HG03159 (cell line): Measurements from ENCODE around the gene TRPV3.
"Not testable (repeated sequence)": the region's sequence is repeated elsewhere in the genome, so short reads cannot be mapped to it uniquely, and the experiment has no call there.

Experiments
- ATAC-seq: cut with Tn5 transposase; IDR thresholded peaks from one replicate; pipeline ENCODE4 v1.9.1; 2021; ENCODE audit warnings: mild to moderate bottlenecking, moderate library complexity; ENCODE audit not compliant: unreplicated experiment

Gene TRPV3

GRCh38 chr17:3527468-3527867, 30.1 kb downstream of the TRPV3 start:
- ATAC-seq = no peak

DNA sequence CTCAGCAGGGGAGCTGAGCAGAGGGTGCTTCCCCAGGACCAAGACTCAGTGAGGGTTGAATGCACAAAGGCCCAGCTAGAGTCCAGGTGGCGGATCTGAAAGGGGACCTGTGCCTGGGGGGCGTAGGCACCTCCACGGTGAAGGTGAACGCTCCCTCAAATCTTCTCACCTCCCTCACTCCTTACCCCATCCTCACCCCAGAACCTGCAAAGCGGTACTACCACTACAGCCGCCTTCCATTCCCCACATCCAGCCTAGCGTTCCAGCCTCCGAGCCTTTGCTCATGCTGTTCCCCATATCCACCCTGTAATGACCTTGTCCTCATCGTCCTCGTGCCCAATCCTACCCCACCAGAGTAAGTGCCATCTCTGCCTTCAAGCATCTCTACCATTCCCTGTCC, 30.6 kb downstream of the TRPV3 start:
- no peak for ATAC-seq

DNA sequence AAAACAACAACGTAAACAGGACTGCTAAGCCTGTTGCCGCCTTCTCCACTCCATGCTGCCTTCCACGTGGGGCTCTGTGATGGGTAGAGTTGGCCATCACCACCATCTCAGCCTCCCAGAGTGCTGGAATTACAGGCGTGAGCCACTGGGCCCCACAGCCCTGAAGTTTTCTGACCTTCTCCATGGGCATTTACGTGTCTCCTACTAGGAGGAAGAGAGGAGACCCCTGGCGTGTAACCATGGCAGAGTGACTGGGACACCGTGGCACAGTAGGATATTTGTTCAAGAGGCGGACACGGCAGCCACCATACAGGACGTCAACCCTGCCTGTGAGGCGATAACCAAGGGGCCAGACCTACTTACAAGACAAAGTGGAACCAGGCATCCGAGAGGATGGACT, 31.1 kb downstream of the TRPV3 start:
- ATAC-seq = no peak

DNA sequence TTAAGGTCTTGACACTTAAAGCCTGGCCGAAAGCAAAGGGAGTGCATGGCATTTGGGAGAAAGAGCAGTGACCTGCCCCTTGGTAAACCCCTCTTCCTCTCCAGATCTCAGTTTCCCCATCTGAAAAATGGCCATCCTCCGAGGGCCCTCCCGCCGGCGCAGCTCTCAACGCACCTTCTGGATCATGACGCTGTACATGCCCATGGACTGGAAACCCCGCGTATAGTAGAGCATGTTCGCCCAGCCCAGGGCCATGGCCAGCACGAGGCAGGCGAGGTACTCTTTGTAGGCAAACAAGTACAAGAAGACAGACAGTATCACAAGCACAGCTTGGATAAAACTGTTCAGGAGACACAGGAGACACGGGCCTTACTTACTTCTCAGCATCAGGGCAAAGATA, 33.6 kb downstream of the TRPV3 start:
- ATAC-seq = no peak

DNA sequence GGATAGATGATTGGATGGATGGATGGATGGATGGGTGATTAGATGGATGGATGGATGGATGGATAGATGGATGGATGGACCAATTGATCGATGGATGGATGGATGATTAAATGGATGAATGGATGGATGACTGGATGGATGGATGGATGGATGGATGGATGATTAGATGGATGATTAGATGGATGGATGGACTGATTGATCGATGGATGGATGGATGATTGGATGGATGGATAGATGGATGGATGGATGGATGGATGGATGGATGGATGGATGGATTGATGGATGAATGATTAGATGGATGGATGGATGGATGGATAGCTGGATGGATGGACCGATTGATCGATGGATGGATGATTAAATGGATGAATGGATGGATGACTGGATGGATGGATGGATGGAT, 38.1 kb downstream of the TRPV3 start:
- not testable (repeated sequence) for ATAC-seq

DNA sequence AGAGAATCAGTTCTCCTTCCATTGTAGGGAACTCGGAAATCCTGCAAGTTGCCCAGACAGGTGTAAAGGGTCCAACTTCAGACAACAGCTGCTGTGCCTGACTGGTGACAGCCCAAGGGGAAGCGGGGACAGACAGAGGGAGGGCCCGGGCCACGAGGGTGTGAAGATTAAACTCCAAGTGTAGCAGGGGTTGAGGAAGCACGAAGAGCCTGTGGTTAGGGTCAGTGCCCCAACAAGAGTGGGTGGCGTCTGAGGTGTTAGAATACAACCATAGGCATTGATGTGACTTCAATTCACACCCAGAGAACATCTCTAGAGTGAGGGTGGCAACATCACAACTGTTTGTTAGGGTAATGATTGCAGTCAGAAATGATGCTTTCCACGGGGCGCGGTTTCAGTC, 42.7 kb downstream of the TRPV3 start:
- ATAC-seq = no peak

GRCh38 chr17:3514167-3514566, 43.4 kb downstream of the TRPV3 start:
- not testable (repeated sequence) for ATAC-seq

GRCh38 chr17:3513305-3514035, 44.1 kb downstream of the TRPV3 start:
- ATAC-seq = no peak

DNA sequence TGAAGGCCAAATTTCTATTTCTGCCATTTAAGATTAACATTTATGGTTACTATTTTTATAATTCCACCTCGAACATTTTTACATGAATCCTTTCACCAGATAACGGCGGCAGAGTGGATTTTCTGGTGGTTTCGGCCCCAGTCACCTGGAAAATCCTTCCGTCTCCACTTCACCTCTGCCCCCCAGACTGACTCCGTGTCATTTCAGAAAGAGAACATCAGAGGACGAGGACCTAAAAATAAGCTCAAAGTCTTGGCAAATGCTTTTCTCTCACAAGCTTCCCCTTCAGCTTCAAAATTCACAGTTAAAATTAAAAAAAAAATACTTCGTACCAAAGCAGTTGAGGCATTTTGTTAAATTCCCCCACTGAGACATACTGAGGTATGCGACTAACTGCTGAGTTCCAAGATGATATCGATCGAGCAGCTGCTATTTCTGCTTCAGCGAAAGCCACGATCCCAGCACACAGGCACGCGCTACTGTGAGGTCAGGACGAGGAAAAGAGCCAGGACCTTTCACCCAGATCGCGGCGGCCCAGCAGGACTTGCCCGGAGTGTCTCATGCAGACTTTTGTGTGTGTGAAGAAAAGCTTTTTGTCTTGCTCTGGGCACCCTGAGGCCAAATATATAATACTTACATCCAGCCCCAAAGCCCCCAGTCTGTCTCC, 45.0 kb downstream of the TRPV3 start:
- no peak for ATAC-seq

GRCh38 chr17:3511852-3512504, 45.6 kb downstream of the TRPV3 start:
- no peak for ATAC-seq

GRCh38 chr17:3510090-3510489, 47.5 kb downstream of the TRPV3 start:
- ATAC-seq = no peak

DNA sequence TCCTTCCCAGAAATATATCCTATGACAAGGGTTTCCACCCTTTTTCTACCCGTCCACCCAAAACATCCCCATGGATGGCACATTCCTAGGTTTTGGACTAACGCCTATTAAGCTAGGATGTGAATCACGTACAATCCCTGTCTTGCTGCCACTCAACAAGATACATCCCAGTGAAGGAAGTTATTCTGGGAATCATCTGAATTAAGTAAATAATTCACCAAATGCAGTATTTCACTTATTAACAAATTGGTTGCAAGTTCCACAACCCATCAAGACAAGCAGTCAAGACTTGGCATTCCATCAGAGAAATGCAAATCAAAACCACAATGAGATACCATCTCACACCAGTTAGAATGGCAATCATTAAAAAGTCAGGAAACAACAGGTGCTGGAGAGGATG, 49.7 kb downstream of the TRPV3 start:
- ATAC-seq = no peak

DNA sequence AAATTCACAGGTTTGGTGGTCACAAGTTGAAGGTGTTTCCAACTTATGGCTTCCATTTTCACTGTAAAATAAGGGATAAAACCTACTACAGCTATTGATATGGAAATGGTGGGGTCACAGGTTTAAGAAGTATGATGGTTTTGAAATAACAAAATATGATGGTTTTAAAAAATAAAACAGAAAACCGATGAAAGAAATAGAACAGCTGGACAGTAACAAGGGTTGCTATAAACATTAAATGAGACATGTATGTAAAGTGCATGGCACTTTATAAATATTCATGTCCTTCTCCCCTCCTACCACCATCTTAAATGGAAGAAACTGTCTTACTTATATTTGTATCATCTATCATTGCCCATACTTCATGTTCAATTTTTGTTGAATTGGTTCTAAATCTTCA, 50.5 kb downstream of the TRPV3 start:
- ATAC-seq = no peak

GRCh38 chr17:3506054-3506453, 51.6 kb downstream of the TRPV3 start:
- ATAC-seq = no peak

GRCh38 chr17:3505008-3505407, 52.6 kb downstream of the TRPV3 start:
- no peak for ATAC-seq

DNA sequence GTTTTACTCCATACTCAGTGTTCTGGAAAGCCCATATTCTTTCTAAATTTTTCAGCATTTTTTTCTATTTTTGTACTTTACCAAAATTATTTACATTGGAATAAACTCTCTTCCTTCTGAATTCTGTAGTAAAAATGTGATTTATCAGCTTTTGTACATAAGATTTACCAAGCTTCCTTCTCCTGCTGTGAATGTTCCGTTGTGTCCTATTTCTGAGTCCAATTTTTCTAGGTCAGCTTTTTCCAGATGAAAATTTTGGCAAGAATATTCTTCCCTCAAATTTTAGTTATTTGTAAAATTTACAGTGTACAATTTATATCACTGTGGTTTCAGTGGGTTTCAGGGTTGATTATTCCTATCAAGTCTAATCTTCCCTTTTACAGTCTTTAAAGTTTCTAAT, 54.3 kb downstream of the TRPV3 start:
- no peak for ATAC-seq

DNA sequence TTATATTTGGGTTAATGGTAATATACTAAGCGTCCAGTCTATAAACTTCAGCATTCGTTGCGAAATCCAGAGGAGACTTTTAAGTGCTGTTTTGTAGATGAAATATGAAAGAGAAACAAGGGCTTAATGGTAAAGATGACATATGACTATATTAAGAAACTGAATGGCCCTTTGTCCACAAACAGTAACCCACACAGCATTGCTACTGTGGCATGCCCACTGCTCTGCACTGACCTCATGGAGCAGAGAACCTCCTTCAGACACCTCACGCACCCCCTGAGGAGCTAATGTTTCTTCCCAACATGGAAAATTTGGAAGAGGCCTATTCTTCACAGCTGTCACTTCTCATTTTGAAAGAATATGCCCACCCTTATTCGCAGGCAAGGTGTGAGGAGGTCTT, 55.1 kb downstream of the TRPV3 start:
- no peak for ATAC-seq

DNA sequence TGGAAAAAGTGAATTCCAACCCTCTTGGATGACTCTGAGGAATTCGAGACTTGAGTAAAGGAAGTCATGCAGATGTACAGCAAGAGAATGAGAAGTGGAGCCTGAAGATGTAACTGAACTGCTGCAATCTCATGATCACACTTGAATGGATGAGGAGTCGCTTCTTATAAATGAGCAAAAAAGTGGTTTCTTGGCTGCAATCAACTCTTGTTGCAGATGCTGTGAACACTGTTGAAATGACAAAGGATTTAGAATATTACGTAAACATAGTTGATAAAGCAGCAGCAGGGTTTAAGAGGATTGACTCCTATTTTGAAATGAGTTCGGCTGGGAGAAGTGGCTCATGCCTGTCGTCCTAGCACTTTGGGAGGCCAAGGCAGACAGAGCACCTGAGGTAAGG, 56.3 kb downstream of the TRPV3 start:
- ATAC-seq = no peak

- no peak for ATAC-seq
Observed at GRCh38 chr17:3497101-3497500, 60.5 kb downstream of the TRPV3 start.

- no peak for ATAC-seq
Observed at GRCh38 chr17:3485481-3486068, 72.0 kb downstream of the TRPV3 start.

DNA sequence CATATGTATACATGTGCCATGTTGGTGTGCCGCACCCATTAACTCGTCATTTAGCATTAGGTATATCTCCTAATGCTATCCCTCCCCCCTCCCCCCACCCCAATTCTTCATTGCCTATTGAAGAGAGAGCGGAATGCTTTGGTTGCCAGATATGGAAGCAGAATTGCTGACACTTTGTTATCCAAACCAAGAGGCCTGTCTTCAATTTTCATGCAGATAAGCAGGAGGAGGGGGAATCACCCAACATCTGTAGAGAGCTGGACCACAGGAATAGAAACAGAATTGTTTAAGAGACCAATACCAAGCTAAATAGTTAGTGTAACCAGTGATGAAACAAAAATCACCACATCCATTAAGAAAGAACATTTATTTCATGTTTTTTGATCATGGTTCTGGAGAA, 74.8 kb downstream of the TRPV3 start:
- no peak for ATAC-seq

- ATAC-seq = no peak
Observed at GRCh38 chr17:3479988-3480387, 77.6 kb downstream of the TRPV3 start.
